Keratinocyte (primary cell): ENCODE results near the gene ADAMTS9.

Experiments
- CTCF ChIP-seq, 3 experiments: IDR thresholded peaks in 1 of 3; conservative IDR thresholded peaks in 1 of 3; optimal IDR thresholded peaks in 1 of 3; 2 replicates in 2 of 3; 3 replicates in 1 of 3; pipeline versions ENCODE3 to v1.5.1; 2011; ENCODE audit warnings: low read length in 3 of 3, mild to moderate bottlenecking in 3 of 3, moderate library complexity in 2 of 3, control low read depth in 1 of 3, inconsistent platforms in 1 of 3; ENCODE audit not compliant: insufficient read depth in 2 of 3; ENCODE audit errors: extremely low read depth in 1 of 3
- EZH2 ChIP-seq: IDR thresholded peaks from one replicate; pipeline ENCODE4 v1.6.1; 2012; ENCODE audit warnings: inconsistent platforms, mild to moderate bottlenecking, low read length, moderate library complexity

- TF ChIP-seq CTCF (optimal IDR thresholded peaks at IDR 0.05 in 1 of 3, IDR thresholded peaks at IDR 0.05 in 1 of 3, conservative IDR thresholded peaks at IDR 0.05 in 1 of 3; ENCODE audit: extremely low read depth in 1 of 3, insufficient read depth in 2 of 3, low read length in 3 of 3) = no peak
- no peak for TF ChIP-seq EZH2
These were observed 27.6 kb upstream of the ADAMTS9 start for GRCh38 chr3:64715211-64715982.
